Cortex of kidney (tissue), 1 donor: ENCODE measurements around the gene SLC46A1.

Source experiments
- DNase-seq: peaks from one replicate; lab custom pipeline; 2025; lab: John Stamatoyannopoulos, UW

The SLC46A1 gene

DNA sequence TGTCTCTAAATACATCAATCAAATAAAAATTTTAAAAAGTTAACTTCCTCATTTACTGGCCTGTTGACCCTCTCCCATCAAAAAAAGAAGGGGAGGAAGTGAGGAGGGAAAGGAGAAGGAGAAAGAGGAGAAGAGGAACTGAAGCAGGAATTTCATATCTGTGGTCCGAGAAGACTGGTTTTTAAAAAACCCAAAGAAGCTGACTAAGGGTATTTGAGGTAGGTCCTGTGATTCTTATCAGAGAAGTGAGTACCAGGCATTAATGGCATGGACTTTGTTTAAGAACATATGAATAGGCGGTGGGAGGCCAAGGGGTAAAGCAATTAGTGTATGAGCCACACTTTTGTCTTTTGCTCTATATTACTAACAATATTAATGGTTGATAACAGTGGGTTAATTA lies 2.0 kb downstream of the SLC46A1 start:
- no peak for DNase-seq

DNA sequence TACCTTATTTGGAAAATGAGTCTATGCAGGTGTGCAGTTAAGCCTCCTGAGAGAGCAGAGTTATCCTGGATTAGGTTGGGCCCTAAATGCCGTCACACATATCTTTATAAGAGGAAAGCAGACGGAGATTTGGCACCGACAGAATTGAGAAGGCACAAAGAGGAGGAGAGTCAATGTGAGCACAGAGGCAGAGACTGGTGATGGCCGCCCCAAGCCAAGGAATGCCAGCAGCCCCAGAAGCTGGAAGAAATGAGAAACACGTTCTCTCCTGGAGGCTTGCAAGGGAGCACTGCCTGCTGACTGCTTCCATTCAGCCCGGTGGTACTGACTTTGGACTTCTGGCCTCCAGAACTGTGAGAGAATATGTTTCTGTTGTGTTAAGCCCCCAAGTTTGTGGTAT lies 3.2 kb downstream of the SLC46A1 start:
- DNase-seq, result no peak

DNA sequence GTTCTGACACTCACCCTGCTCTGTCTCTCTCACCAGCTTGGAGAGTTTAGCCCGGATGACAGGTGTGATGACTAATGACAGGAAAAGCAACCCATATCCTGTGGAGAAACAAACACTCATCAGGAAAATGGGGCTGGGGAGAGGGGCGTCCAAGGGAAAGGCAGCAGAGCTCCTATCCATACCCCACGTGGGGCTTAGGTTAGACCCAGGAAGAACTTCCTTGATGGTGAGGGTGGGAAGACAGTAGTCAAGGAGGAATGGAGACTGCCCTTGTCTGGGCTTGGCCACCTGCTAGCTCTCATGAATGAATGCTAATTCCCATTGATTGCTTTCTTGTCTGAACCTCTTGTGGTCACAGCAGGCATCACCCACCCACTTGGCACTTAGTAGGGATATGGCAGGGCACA lies 3.8 kb downstream of the SLC46A1 start:
- no peak for DNase-seq

DNA sequence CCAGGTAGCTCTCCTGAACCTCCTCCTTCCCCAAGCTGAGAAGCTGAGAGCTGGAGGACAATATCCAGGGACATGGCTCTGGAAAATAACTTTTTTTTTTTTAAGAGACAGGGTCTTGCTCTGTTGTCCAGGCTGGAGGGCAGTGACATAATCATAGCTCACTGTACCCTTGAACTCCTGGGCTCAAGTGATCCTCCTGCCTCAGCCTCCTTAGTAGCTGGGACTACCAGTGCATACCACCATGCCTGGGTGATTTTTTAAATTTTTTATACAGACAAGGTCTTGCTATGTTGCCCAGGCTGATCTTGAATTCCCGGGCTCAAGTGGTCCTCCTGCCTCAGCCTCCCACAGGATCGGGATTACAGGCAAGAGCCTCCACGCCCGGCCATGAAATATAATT lies 6.2 kb downstream of the SLC46A1 start:
- DNase-seq, result no peak

DNA sequence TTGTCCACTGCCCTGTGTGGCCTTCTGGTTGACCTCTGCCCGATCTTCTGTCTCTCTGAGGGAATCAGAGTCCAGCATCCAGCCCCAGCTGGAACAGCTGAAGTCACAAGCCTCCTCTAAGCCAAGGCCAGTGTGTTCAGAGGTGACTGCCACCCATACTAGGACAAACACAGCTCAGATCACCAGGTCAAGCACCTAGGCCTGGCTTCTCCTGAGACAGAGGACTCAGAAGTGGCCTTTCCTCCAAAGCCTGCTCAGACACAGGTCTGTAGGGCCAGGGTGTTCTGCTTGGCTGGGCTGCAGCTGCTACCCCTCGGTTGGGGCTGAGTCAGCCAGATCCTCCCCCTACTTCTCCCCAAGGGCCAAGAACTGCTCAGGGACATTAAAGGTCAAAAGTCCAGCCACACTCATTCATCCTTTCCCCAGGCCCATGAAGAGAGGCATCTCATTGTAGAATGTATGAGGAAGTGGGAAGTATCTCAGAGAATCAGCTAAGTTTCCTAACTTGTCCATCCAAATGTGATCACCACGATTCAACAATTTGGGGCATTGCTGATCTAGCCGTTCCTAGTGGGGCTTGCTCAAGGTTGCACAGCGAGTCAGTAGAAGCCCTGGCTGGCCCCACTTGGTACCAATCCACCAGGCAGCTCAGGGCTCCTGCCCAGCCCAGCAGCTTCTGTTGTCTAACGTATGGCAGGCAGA lies 7.6 kb downstream of the SLC46A1 start:
- DNase-seq, result no peak

DNA sequence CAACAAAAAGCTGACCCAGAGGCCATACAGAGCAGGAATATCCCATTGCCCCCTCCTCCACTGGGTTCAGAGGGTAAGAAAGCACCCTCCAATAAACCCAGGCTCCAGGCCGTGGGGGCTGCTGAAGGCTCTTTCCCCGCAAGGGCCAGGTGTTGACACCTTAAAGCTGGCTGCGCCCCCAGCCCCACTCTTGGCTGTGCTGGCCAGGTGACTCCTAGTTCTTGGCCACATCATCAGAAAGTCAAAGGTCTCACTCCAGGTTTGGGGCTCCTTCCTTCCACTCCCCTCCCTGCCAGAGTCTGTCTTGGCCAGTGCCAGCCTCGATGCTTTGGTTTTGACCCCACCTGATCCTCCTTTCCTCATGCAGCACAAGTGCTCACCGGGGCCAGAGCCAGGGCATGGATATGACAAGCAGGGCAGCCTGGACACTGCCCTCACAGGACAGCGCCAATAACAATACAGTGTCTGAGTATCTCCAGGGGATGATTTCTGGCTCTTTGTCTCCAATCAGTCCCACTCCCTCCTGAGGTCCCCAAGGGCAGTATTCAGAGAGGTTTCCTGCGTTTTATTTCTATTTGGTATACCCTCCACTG lies 8.2 kb downstream of the SLC46A1 start:
- no peak for DNase-seq

DNA sequence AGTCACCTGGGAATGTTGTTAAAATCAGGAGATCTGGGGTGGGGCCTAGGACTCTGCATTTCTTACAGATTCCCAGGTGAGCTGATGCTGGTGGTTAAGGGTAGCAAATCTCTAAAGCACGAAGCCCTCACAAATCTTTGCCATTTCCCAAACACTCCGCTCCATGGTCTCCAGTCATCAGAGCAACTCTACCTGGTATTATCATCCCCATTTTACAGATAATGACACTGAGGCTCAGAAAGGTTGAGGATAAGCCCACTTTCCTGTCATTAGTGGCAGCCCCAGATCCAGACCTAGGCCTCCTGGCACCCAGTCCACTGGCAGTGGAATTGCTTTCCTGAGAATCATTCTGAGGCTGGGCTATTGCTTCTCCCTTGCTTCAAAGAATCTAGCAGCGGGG lies 8.7 kb downstream of the SLC46A1 start:
- DNase-seq, result no peak

DNA sequence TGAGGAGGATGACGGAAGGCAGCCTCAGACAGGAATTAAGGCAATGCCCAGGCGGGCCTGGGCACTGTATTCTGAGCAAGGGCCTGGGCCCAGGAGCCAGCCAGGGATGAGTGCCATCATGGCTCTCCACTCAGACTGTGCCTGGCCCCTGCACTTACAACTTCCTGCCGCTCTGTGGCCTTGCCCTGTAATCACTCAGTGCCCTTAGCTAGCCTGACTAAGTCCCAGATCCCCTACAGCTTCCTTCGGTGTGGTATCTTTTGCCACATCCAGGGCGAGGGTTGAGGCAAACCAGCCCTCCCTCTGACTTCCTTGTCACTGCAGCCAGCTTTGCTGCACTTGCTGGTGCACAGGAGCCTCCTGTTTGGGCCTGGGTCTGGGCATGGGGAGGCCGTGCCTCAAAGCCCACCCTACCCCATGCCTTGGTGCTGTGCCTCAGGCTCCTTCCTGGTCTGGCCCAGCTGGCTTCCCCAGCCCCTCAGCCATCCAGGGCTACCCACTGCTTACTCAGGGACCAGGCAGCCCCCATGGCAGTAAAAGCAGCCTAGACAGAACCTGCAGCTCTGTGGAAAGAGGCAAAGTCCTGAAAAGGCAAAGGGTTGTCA lies 9.3 kb downstream of the SLC46A1 start:
- no peak for DNase-seq

DNA sequence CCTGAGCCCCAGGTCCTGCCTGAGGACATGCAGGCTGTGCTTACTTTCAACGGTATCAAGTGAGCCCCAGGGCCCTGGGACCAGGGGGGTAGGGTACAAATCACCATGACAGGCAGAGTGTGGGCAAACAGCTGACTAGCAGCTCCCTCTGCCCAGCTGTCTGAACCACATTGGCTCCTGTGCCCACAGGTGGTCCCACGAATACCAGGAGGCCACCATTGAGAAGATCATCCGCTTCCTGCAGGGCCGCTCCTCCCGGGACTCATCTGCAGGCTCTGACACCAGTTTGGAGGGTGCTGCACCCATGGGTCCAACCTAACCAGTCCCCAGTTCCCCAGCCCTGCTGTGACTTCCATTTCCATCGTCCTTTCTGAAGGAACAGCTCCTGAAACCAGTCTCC lies 10.0 kb downstream of the SLC46A1 start:
- DNase-seq, result no peak

DNA sequence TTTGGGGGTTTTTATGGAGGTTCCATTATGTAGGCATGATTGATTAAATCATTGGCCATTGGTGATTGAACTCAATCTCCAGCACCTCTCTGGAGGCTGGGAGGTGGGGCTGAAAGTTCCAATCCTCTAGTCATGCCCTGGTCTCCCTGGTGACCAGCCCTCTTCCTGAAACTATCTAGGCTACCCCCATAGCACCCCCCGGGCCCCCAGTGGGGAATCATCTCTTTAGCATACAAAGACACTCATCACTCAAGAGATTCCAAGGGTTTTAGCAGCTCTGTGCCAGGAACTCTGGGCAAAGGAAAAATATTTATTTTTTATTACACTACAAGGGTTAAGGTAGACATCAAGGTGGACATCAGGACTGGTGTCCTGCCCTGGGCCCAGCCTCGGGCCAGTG lies 10.6 kb downstream of the SLC46A1 start:
- DNase-seq, result no peak

DNA sequence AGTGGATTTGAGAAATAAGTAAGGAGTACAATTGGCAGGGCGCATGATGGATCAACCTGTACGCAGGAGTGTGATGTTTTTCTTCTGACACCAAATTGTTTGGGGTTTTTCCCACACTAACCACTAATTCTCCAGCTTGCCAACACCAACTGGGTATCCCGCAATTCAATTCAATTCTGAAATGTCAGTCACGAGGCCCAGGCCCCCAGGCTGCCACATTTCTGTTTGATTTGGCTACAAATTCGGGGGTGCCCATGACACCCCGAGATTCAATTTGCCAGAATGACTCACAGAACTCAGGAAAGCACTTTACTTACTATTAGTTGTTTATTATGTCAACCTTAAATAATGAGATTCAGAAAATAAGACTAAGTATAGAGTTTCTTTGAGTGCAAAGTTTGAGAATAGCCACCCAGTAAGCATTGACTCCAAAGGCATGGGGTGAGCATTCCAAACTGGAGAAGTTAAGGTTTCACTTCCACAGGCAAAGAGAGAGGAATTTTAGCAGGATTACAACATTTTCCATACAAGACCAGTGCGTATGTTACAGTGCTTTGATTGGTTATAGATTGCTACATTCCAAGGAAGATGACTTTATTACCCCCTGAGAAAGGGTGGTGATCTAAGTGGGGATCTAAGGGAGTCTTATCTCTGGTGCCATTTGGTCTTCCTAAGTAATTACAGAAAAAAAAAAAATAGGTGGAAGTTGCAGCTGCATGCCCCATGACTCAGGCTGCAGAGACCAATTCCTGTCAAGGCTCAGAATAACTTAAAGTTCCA lies 11.5 kb downstream of the SLC46A1 start:
- DNase-seq, result no peak

DNA sequence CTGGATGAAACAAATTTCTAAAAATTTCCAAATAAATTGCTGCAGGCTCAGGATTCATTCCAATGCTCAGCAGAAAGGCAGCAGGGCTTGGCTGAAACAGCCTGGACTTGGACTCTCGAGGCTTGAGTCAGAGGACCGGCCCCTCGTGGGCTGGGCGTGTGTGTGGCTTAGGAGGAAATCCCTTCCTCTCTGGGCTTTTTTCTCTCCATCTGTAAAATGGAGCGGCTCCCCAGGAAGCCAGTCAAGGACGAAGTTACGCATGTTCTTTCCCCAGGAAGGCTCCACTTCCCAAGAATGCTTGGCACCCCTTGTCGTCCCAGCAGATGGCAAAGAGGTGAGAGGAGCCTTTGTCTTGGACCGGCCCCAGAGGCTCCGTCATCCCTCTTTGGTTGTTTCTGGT lies 13.5 kb downstream of the SLC46A1 start:
- no peak for DNase-seq

DNA sequence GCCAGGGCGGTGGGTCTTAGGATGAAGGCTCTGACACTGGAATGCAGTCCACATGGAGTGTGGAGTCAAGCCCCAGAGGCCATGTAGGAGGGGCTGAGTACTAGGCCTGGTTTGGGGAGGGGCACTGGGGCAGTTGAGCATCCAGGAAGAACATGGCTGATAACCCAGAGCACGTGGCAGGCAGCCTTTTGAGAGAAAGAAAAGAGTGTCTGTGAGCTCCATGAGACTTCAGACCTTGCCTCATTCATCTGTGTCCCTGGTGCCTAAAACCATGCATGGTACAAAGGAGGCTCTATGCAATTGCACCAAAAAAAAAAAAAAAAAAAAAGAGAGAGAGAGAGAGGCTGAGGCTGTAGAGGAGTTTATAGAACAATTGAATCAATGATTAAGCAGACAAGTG lies 14.6 kb downstream of the SLC46A1 start:
- no peak for DNase-seq

DNA sequence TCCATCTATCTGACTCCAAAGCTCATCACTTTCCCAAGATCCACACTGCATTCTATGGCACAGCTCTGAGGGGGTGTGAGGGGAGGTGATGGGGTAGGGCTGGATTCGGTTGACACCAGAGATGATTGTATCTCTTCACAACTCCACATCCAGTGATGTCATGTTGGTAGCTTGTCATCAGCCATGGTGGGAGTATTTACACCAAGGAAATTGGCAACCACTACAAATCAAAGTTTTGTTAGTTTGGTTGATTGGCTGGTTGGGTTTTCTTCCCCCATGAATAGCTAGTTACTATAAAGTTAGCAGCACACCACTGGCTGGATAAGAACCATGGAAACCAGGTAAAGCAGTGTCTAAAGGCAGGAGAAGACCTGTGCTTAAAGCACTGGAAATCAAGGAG lies 15.0 kb downstream of the SLC46A1 start:
- DNase-seq, result no peak

DNA sequence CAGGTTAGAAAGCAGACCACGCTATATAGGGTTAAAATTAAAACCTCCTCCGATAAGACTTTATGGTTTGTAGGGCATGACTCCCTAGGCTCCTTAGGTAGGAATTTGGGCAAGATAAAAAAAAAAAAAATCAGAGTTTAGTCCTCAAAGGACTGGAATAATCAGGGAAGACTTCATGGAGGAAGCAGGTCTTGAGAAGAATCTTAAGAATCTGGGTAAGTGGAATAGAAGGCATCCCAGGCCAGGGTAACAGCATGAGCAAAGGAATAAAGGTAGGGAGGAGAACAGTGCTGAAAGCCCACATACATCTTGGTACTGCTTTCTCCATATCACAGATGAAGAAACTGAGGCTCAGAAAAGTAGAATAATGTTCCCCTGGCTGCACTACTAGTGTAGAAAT lies 15.4 kb downstream of the SLC46A1 start:
- no peak for DNase-seq

DNA sequence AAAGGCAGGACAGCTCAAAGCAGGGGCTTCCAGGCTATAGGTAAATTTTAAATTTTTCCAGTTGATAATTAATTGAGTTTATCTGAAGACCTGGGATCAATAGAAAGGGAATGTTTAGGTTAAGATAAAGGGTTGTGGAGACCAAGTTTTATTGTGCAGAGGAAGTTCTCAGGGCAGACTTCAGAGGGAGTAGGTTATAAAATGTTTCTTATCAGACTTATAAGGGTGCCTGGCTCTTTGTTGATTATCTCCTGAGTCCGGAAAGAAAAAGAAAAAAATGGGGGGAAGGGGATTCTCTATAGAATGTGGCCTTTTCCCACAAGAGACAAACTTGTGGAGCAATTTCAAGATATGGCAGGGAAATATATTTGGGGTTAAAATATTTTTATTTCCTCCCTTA lies 15.9 kb downstream of the SLC46A1 start:
- no peak for DNase-seq

DNA sequence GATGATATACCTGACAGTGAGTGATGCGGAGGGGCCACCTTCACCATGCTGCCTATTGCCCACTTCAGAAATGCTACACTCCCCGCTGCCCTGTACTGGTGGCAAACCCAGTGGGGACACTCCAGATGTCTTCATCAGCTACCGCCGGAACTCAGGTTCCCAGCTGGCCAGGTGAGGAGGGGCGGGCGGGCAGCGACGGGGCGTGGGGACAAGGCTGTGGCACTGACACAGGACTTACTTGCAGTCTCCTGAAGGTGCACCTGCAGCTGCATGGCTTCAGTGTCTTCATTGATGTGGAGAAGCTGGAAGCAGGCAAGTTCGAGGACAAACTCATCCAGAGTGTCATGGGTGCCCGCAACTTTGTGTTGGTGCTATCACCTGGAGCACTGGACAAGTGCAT lies 17.9 kb downstream of the SLC46A1 start:
- DNase-seq, result no peak

DNA sequence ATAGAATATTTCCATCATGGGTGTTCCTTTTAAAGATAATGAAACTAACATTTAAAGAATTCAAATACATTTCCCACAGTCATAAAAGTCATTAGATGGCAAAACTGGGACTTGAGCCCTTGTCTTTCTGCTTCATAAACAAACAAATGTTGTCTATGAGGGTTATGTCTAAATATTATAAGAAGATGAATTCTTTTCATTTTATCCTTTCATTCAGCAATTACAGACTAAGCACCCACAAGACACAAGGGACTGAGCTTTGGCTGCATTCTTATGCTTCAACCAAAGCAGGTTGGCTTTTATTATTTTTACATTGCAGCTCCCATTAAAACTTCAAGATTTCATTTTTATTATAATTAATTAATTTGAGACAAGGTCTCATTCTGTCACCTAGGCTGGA lies 19.6 kb downstream of the SLC46A1 start:
- DNase-seq, result no peak

DNA sequence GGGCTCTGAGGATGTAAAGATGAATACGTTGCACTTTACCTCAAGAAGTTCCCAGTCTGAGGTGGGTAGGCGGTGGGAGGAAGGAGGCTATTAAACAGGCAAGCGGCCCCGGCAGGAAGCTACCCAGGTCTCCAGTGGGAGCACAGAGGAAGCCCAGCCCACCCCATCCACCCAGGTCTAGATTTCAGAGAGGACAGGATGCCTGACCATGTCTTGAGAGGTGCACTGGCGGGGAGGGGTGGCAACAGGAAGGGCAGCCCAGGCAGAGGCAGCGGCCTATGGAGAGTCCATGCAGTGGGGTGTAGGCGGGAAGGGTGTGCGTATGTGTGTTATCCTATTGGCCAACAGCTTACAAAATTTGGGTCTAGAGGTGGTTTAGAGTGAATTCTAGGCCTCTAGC lies 20.6 kb downstream of the SLC46A1 start:
- DNase-seq, result no peak

DNA sequence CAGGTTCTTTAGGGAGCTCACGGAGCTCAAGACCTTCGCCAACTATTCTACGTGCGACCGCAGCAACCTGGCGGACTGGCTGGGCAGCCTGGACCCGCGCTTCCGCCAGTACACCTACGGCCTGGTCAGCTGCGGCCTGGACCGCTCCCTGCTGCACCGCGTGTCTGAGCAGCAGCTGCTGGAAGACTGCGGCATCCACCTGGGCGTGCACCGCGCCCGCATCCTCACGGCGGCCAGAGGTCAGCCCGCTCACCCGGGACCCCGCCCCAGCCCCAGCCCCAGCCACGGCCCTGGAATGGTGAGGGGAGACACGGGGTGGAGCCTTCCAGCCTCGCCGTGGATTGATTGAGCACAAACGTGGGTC lies 21.0 kb downstream of the SLC46A1 start:
- no peak for DNase-seq

DNA sequence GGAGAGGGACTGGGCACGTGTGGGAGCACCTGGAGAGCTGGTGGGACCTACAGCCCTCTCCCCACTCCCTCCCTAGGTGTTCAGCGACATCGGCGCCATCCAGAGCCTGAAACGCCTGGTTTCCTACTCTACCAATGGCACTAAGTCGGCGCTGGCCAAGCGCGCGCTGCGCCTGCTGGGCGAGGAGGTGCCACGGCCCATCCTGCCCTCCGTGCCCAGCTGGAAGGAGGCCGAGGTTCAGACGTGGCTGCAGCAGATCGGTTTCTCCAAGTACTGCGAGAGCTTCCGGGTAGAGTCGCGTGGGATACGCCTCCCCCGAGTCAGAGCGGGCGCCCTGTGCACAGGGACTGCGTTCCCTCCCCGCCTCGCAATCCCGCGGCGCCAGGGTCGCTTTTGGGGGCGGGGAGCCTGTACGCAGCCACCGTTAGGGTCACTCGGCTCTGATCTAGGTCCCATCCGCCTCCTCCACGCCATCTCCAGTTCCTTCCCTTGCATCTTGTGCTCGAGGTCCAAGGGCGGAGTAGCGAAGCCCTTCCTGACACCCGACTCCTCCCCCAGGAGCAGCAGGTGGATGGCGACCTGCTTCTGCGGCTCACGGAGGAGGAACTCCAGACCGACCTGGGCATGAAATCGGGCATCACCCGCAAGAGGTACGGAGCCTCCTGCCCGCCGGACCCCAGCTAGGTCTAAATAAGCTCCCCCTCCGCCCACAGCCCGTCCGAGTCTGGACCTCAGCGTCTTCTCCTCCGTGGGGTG lies 21.6 kb downstream of the SLC46A1 start:
- DNase-seq, result no peak

DNA sequence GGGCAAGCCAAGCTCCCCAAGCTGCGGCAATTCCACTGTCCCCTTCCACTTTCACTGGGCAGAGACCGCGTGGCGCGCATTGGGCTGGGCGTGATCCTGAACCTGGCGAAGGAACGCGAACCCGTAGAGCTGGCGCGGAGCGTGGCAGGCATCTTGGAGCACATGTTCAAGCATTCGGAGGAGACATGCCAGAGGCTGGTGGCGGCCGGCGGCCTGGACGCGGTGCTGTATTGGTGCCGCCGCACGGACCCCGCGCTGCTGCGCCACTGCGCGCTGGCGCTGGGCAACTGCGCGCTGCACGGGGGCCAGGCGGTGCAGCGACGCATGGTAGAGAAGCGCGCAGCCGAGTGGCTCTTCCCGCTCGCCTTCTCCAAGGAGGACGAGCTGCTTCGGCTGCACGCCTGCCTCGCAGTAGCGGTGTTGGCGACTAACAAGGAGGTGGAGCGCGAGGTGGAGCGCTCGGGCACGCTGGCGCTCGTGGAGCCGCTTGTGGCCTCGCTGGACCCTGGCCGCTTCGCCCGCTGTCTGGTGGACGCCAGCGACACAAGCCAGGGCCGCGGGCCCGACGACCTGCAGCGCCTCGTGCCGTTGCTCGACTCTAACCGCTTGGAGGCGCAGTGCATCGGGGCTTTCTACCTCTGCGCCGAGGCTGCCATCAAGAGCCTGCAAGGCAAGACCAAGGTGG lies 24.7 kb downstream of the SLC46A1 start:
- no peak for DNase-seq
